Measurements from ENCODE around the gene TRIM52.

Gene TRIM52

DNA sequence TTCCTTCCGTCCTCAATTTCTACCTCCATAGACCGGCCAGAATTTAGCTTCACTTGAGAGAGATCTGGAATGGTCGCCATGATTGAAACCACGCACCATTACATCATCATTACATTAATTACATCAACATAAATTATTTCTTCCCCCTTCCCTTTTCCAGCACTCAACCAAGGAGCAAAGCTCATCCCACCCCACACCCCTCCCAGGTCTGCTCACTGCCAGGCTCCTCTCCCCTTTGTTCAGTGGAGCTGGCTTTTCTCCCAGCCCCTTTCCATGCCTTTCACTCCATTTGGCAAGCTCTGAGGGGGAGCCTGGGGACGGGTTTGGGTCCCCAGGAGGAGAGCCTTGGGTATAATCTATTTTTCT lies 25.6 kb downstream of the TRIM52 start:
- TF ChIP-seq, protein P1, sequence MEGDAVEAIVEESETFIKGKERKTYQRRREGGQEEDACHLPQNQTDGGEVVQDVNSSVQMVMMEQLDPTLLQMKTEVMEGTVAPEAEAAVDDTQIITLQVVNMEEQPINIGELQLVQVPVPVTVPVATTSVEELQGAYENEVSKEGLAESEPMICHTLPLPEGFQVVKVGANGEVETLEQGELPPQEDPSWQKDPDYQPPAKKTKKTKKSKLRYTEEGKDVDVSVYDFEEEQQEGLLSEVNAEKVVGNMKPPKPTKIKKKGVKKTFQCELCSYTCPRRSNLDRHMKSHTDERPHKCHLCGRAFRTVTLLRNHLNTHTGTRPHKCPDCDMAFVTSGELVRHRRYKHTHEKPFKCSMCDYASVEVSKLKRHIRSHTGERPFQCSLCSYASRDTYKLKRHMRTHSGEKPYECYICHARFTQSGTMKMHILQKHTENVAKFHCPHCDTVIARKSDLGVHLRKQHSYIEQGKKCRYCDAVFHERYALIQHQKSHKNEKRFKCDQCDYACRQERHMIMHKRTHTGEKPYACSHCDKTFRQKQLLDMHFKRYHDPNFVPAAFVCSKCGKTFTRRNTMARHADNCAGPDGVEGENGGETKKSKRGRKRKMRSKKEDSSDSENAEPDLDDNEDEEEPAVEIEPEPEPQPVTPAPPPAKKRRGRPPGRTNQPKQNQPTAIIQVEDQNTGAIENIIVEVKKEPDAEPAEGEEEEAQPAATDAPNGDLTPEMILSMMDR (IDR thresholded peaks at IDR 0.05) = no peak
- peak overlapping the region; percentile 26 for H3K27ac ChIP-seq
- peaks cover 99% of the 10 kb centered on the region for H3K36me3 ChIP-seq

DNA sequence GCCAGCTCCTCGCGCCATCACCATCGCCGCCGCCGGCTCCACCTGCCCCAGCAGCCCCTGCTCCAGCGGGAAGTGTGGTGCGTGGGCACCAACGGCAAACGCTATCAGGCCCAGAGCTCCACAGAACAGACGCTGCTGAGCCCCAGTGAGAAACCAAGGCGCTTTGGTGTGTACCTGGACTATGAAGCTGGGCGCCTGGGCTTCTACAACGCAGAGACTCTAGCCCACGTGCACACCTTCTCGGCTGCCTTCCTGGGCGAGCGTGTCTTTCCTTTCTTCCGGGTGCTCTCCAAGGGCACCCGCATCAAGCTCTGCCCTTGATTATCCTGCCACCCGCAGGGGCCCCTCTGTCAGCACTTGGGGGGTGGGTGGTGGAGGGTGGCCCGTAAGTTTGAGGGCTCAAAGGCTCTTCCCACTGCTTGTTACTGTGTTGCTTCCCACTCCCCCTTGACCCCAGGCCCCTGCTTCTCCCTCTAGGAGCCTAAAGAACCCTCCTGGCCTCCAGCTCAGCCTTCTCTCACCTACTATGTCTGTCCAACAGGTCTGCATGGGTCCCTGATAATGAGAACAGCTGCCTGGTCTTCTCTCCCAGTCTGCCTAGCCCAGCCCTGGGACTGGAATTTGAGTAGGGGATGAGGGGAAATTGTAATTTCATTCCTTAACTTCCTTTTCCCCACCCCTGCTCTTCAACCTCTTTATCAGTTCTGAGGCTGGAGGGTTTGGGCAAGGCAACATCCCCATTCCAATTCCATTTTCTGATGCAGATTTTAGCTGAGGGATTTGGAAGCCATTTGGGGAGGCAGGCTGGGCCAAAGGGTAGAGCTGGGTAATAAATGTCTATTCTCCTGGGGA lies 26.3 kb downstream of the TRIM52 start:
- TF ChIP-seq, protein P1 (IDR thresholded peaks at IDR 0.05) = no peak
- no peaks in the 10 kb centered on the region for H3K9me3 ChIP-seq
- H3K27ac ChIP-seq = peak overlapping the region; percentile 36
- no peaks in the 10 kb centered on the region for H3K4me1 ChIP-seq (ENCODE audit: control insufficient read depth in 1 of 2, insufficient read depth in 1 of 2, low read depth in 1 of 2, low read length in 1 of 2)
- no peak overlapping the region for H3K4me3 ChIP-seq (ENCODE audit: low read depth in 1 of 2, low read length in 1 of 2)
- no peaks in the 10 kb centered on the region for H3K27me3 ChIP-seq
- peaks cover 96% of the 10 kb centered on the region for H3K36me3 ChIP-seq

More for the DNA sequence above, 25.6 kb downstream of the TRIM52 start:
- no peaks in the 10 kb centered on the region for H3K4me1 ChIP-seq (ENCODE audit: control insufficient read depth in 1 of 2, insufficient read depth in 1 of 2, low read depth in 1 of 2, low read length in 1 of 2)
- no peaks in the 10 kb centered on the region for H3K27me3 ChIP-seq
- no peaks in the 10 kb centered on the region for H3K9me3 ChIP-seq
- H3K4me3 ChIP-seq (ENCODE audit: low read depth in 1 of 2, low read length in 1 of 2) = no peak overlapping the region

DNA sequence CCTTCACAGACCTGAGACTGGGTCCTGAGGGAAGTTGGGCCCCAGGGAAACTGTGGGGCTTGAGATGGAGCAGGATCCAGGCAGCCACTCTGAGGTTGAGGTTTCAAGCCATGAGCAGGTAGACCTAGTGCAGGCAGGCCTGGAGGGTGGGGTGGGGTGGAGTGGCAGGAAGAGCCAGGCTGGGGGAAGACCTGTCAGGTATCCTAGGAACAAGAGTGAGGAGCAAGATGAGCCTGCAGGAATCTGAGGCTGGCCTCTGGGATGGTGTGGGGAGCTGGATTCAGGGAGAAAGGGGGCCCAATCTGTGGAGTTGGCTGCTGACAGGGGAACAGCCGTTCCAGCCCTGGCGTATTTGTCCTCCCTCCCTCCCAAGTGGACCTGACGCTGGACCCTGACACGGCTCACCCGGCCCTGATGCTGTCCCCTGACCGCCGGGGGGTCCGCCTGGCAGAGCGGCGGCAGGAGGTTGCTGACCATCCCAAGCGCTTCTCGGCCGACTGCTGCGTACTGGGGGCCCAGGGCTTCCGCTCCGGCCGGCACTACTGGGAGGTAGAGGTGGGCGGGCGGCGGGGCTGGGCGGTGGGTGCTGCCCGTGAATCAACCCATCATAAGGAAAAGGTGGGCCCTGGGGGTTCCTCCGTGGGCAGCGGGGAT lies 27.0 kb downstream of the TRIM52 start:
- H3K4me3 ChIP-seq (ENCODE audit: low read depth in 1 of 2, low read length in 1 of 2) = no peak overlapping the region
- peaks cover 94% of the 10 kb centered on the region for H3K36me3 ChIP-seq
- H3K9me3 ChIP-seq = no peaks in the 10 kb centered on the region
- no peak overlapping the region for H3K27ac ChIP-seq
- no peaks in the 10 kb centered on the region for H3K4me1 ChIP-seq (ENCODE audit: control insufficient read depth in 1 of 2, insufficient read depth in 1 of 2, low read depth in 1 of 2, low read length in 1 of 2)
- TF ChIP-seq, protein P1 (IDR thresholded peaks at IDR 0.05) = no peak
- no peaks in the 10 kb centered on the region for H3K27me3 ChIP-seq

DNA sequence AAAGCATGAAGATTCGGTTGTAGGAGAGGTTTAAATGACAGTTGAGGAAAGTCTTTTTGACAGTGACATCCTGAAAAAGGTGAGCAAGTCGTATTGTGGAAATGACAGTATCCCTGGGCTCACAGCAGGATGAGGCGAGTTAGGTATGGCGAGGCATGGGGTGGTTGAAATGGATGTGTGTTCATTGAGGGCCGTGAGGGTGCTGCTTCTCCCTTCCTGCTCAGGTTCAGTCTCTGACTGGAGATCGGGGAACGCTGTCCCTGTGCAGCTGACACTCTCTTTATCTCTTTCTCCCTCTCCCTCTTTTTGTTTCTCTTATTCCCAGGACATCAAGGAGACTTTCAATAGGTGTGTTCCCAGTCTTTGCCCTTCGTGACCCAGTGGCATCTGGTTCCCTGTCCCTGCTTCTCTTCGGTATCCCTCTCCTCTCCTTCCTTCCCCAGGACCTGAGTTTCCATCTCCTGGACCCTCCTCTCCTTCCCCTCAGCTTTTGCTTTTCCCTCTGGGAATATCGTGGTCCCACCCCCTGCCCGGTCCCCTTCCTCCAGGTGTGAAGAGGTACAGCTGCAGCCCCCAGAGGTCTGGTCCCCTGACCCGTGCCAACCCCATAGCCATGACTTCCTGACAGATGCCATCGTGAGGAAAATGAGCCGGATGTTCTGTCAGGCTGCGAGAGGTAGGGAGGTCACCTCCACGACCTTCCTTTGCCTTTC lies 27.7 kb downstream of the TRIM52 start:
- no peak overlapping the region for H3K4me3 ChIP-seq (ENCODE audit: low read depth in 1 of 2, low read length in 1 of 2)
- no peak overlapping the region for H3K27ac ChIP-seq
- TF ChIP-seq, protein P1 (IDR thresholded peaks at IDR 0.05) = no peak
- H3K36me3 ChIP-seq = peaks cover 88% of the 10 kb centered on the region
- no peaks in the 10 kb centered on the region for H3K27me3 ChIP-seq
- H3K9me3 ChIP-seq = no peaks in the 10 kb centered on the region
- no peaks in the 10 kb centered on the region for H3K4me1 ChIP-seq (ENCODE audit: control insufficient read depth in 1 of 2, insufficient read depth in 1 of 2, low read depth in 1 of 2, low read length in 1 of 2)

DNA sequence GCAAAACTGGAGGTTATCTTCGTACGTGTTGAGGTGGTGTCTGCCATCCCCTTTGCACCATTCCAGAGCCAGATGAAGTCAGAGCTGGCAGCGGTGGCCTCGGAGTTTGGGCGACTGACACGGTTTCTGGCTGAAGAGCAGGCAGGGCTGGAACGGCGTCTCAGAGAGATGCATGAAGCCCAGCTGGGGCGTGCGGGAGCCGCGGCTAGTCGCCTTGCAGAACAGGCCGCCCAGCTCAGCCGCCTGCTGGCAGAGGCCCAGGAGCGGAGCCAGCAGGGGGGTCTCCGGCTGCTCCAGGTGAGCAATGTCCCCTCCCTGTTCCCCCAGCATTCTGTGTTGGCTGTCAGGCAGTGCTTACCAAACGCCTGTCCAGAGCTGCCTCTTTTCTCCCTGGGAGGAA lies 28.4 kb downstream of the TRIM52 start:
- H3K9me3 ChIP-seq = no peaks in the 10 kb centered on the region
- no peak overlapping the region for H3K27ac ChIP-seq
- no peaks in the 10 kb centered on the region for H3K27me3 ChIP-seq
- H3K4me1 ChIP-seq (ENCODE audit: control insufficient read depth in 1 of 2, insufficient read depth in 1 of 2, low read depth in 1 of 2, low read length in 1 of 2) = no peaks in the 10 kb centered on the region
- TF ChIP-seq, protein P1 (IDR thresholded peaks at IDR 0.05) = no peak
- peaks cover 82% of the 10 kb centered on the region for H3K36me3 ChIP-seq
- H3K4me3 ChIP-seq (ENCODE audit: low read depth in 1 of 2, low read length in 1 of 2) = no peak overlapping the region
